Fibroblast of lung (primary cell): ENCODE results near the gene ARID5A. TPM values are rescaled to one million over a fixed set of nuclear protein-coding genes. Genes with fewer than 3 reads are reported as not detected.

Experiments
- DNase-seq, 2 donors: peaks; one replicate each; pipeline versions ENCODE4 v3.0.0 to v3.0.0-alpha.2; 2010; ENCODE audit warnings: low read depth in 2 of 2
- H2AFZ ChIP-seq: 2 replicates; pipeline ENCODE4 v1.5.1; 2012; ENCODE audit warnings: low read length, control low read depth, inconsistent platforms
- H3K27ac ChIP-seq: 2 replicates; pipeline ENCODE4 v1.5.1; 2011; ENCODE audit warnings: low read length, control low read depth; ENCODE audit not compliant: insufficient read depth
- H3K27me3 ChIP-seq: 2 replicates; pipeline ENCODE4 v1.5.1; 2011; ENCODE audit warnings: mild to moderate bottlenecking, low read length; ENCODE audit not compliant: control insufficient read depth, insufficient read depth
- H3K36me3 ChIP-seq: 2 replicates; pipeline ENCODE4 v1.5.1; 2011; ENCODE audit warnings: low read length; ENCODE audit not compliant: control insufficient read depth, insufficient read depth
- H3K4me1 ChIP-seq: 2 replicates; pipeline ENCODE4 v1.5.1; 2011; ENCODE audit warnings: low read length; ENCODE audit not compliant: control insufficient read depth, insufficient read depth; ENCODE audit errors: extremely low read depth
- H3K4me2 ChIP-seq: 2 replicates; pipeline ENCODE4 v1.5.1; 2011; ENCODE audit warnings: low read length, control low read depth; ENCODE audit not compliant: insufficient read depth; ENCODE audit errors: extremely low read depth
- H3K4me3 ChIP-seq, 4 experiments: fragments of 200-600 bp in 1 of 4; sonication (generic) in 1 of 4; replicated peaks in 1 of 4; 2 replicates each; pipeline ENCODE4 v1.5.1; 2011 to 2016; ENCODE audit warnings: low read length in 4 of 4, low read depth in 3 of 4, mild to moderate bottlenecking in 3 of 4, control low read depth in 2 of 4, inconsistent platforms in 1 of 4, mixed read lengths in 1 of 4; ENCODE audit not compliant: insufficient read depth in 1 of 4; ENCODE audit errors: control extremely low read depth in 1 of 4
- H3K79me2 ChIP-seq: 2 replicates; pipeline ENCODE4 v1.5.1; 2012; ENCODE audit warnings: mild to moderate bottlenecking, low read length, inconsistent platforms; ENCODE audit not compliant: control insufficient read depth, insufficient read depth
- H3K9ac ChIP-seq: 2 replicates; pipeline ENCODE4 v1.5.1; 2011; ENCODE audit warnings: mild to moderate bottlenecking, low read length, control low read depth; ENCODE audit not compliant: insufficient read depth
- H3K9me3 ChIP-seq: 2 replicates; pipeline ENCODE4 v1.5.1; 2012; ENCODE audit warnings: low read depth, low read length; ENCODE audit not compliant: control insufficient read depth, insufficient read depth
- H4K20me1 ChIP-seq: 2 replicates; pipeline ENCODE4 v1.5.1; 2011; ENCODE audit warnings: low read length; ENCODE audit not compliant: control insufficient read depth, insufficient read depth; ENCODE audit errors: extremely low read depth
- CTCF ChIP-seq, 2 donors: IDR thresholded peaks in 1 of 2; conservative IDR thresholded peaks in 1 of 2; 1 replicate in 1 of 2; 2 replicates in 1 of 2; pipeline ENCODE4 v1.5.1; 2011 to 2012; ENCODE audit warnings: low read length in 2 of 2, control low read depth in 1 of 2, inconsistent platforms in 1 of 2, low read depth in 1 of 2, mild to moderate bottlenecking in 1 of 2
- EZH2 ChIP-seq: IDR thresholded peaks from 2 replicates; pipeline ENCODE4 v1.5.1; 2012; ENCODE audit warnings: low read length, control low read depth, mild to moderate bottlenecking; ENCODE audit errors: missing control alignments
- polyA plus RNA-seq, 2 donors: library from polyadenylated mRNA; depleted of rRNA in 1 of 2; stranded (reverse) in 1 of 2; unstranded in 1 of 2; fragments of >200 nt; gene quantifications; 2 replicates each; pipeline ENCODE4 v1.2.1, GENCODE V29; 2011 to 2012; ENCODE audit warnings: missing spikeins in 1 of 2
- total RNA-seq: library from RNA; depleted of rRNA; stranded (reverse); fragments of >200 nt; gene quantifications from 2 replicates; pipeline ENCODE4 v1.2.1, GENCODE V29; 2014

The ARID5A gene
- total and polyA plus RNA-seq, 2 donors (not counting 1 experiment from before 2014, with no cell fraction given), result 5.2 to 9.7 TPM

DNA sequence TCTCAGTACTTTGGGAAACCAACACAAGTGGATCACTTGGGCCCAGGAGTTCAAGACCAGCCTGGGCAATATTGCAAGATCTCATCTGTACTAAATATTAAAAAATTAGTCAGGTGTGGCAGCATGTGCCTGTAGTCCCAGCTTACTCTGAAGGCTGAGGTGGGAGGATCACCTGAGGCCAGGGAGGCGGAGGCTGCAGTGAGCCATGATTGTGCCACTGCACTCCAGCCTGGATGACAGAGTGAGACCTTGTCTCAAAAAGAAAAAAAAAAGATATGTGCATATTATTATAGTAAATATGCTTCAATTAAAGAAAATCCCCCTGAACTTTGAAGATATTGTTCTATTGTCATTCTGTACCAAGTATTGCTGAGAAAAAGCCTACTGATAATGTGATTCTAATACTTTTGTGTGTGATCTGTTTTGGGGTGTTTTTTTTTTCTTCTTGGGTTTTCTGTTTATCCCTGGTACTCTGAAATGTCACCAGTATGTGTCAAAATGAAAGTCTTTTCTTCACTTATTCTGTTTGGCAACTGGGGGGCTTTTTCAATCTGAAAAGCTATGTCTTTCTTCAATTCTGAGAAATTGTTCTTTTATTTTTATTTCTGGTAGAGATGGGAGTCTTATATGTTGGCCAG lies 44.6 kb upstream of the ARID5A start:
- Histone ChIP-seq H3K4me1 (no peaks in the 10 kb centered on the region), H3K36me3 (no peaks in the 10 kb centered on the region), H3K9me3 (no peaks in the 10 kb centered on the region), H3K27me3 (peaks cover 19% of the 10 kb centered on the region), H3K27ac (no peak overlapping the region), H3K9ac (no peak overlapping the region), H2AFZ (no peak overlapping the region), H4K20me1 (no peaks in the 10 kb centered on the region), H3K4me2 (no peak overlapping the region), H3K79me2 (no peaks in the 10 kb centered on the region), H3K4me3 (no peak overlapping the region)
- DNase-seq, result no peak
- TF ChIP-seq EZH2 (no peak), CTCF (conservative IDR thresholded peaks at IDR 0.05 in 1 of 2, IDR thresholded peaks at IDR 0.05 in 1 of 2; ENCODE audit: low read depth in 1 of 2, low read length in 2 of 2) (no peak)

DNA sequence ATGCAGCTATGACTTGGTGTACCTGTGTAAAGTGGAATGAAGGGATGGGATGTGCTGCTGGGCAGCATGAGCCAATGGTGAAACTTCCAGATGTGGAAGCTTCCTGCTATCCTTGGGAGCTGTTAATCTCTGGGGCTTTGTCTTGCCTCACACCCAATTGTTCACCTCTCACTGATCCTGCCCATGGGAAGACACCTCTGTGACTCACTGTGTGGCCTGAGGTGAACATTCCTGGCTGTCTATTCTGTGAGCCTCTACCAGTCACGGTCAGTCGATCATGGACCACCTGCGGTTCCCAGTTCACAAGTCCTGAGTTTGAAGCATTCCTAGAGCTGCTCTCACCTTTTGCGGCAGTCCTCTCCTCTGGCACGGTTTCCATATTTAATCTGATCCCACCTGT lies 43.5 kb upstream of the ARID5A start:
- Histone ChIP-seq H3K4me3 (no peak overlapping the region), H2AFZ (no peak overlapping the region), H3K4me1 (no peaks in the 10 kb centered on the region), H3K9me3 (no peaks in the 10 kb centered on the region), H3K9ac (no peak overlapping the region), H4K20me1 (no peaks in the 10 kb centered on the region), H3K27me3 (peaks cover 28% of the 10 kb centered on the region), H3K27ac (no peak overlapping the region), H3K36me3 (no peaks in the 10 kb centered on the region), H3K4me2 (no peak overlapping the region), H3K79me2 (no peaks in the 10 kb centered on the region)
- TF ChIP-seq CTCF (conservative IDR thresholded peaks at IDR 0.05 in 1 of 2, IDR thresholded peaks at IDR 0.05 in 1 of 2; ENCODE audit: low read depth in 1 of 2, low read length in 2 of 2) (no peak), EZH2 (no peak)
- DNase-seq, result no peak

- no peak overlapping the region for H2AFZ ChIP-seq
- H3K79me2 ChIP-seq, result no peaks in the 10 kb centered on the region
- no peak overlapping the region for H3K4me2 ChIP-seq
- no peak for DNase-seq
- peaks cover 32% of the 10 kb centered on the region for H3K27me3 ChIP-seq
- H3K4me1 ChIP-seq, result no peaks in the 10 kb centered on the region
- H3K27ac ChIP-seq, result no peak overlapping the region
- H3K9ac ChIP-seq, result no peak overlapping the region
- no peaks in the 10 kb centered on the region for H3K36me3 ChIP-seq
- H3K4me3 ChIP-seq, result no peak overlapping the region
- no peaks in the 10 kb centered on the region for H3K9me3 ChIP-seq
- no peak for TF ChIP-seq EZH2
- no peak for TF ChIP-seq CTCF (conservative IDR thresholded peaks at IDR 0.05 in 1 of 2, IDR thresholded peaks at IDR 0.05 in 1 of 2; ENCODE audit: low read depth in 1 of 2, low read length in 2 of 2)
- H4K20me1 ChIP-seq, result no peaks in the 10 kb centered on the region
Observed at GRCh38 chr2:96494188-96494587, 42.4 kb upstream of the ARID5A start.
